WTC11 (cell line): ENCODE data around the gene SKA2.

Source experiments
- ATF1 ChIP-seq: sonication (generic); formaldehyde crosslinking; IDR thresholded peaks from 2 replicates; pipeline ENCODE4 v1.8.1; 2023; ENCODE audit warnings: mild to moderate bottlenecking, moderate library complexity, missing genetic modification reagents
- CREB1 ChIP-seq: sonication (generic); formaldehyde crosslinking; IDR thresholded peaks from 2 replicates; pipeline ENCODE4 v1.8.0; 2023; ENCODE audit warnings: mild to moderate bottlenecking, missing genetic modification reagents
- CTCF ChIP-seq: fragments of 200-600 bp; IDR thresholded peaks from 2 replicates; pipeline ENCODE4 v1.8.0; 2022; ENCODE audit warnings: antibody characterized with exemption
- IRF2 ChIP-seq: sonication (generic); formaldehyde crosslinking; IDR thresholded peaks from 2 replicates; pipeline ENCODE4 v1.8.0; 2022; ENCODE audit warnings: low read depth, missing genetic modification reagents, borderline replicate concordance
- TCF7 ChIP-seq: sonication (generic); formaldehyde crosslinking; IDR thresholded peaks from 2 replicates; pipeline ENCODE4 v1.8.0; 2022; ENCODE audit warnings: mild to moderate bottlenecking, low read depth, missing genetic modification reagents, moderate library complexity
- USF2 ChIP-seq: sonication (generic); formaldehyde crosslinking; IDR thresholded peaks from 2 replicates; pipeline ENCODE4 v1.8.1; 2023; ENCODE audit warnings: mild to moderate bottlenecking, missing genetic modification reagents, moderate library complexity
- ZNF416 ChIP-seq: fragments of 250-450 bp; sonication (Bioruptor Pico); IDR thresholded peaks from 2 replicates; pipeline ENCODE4 v1.9.0; 2021; ENCODE audit warnings: mild to moderate bottlenecking, inconsistent platforms

GRCh38 chr17:59145571-59146096 lies 9.4 kb downstream of the SKA2 start:
- TF ChIP-seq USF2 (CRISPR knock-in tag) = no peak
- no peak for TF ChIP-seq CTCF
- no peak for TF ChIP-seq IRF2
- TF ChIP-seq TCF7 (CRISPR knock-in tag) = no peak
- no peak for TF ChIP-seq ATF1 (CRISPR knock-in tag)
- no peak for TF ChIP-seq ZNF416 (CRISPR knock-in tag)
- no peak for TF ChIP-seq CREB1 (CRISPR knock-in tag)
